ENCODE results near the gene GAS5. TPM values are rescaled to one million over a fixed set of nuclear protein-coding genes. Genes with fewer than 3 reads are reported as not detected.

Gene GAS5
- total RNA-seq, 3 donors from 2014 or later (not counting 1 experiment from before 2014, with no cell fraction given), result 208 to 299 (median 214) TPM

DNA sequence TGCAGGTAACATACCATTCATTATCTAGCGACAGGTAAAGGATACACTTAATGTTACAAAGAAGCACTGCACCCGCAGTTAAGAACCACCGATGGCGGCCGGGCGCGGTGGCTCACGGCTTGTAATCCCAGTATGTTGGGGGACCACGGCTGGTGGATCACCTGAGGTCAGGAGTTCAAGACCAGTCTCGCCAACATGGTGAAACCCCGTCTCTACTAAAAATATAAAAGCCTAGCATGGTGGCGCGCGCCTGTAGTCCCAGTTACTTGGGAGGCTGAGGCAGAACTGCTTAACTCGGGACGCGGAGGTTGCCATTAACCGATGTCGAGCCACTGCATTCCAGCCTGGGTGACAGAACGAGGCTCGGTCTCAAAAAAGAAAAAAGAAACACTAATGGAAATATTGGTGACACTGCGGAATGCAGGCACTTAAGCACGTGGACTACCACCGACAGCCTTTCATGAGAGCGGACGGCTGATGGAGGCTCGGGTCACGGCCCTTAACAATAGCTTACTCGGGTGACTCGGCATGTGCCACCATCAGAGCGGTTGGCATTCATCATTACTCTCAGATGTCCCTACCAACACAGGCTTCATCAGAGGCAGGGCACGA lies 542 bp downstream of the GAS5 start:
- Mint-ChIP-seq H3K27ac (peak overlapping the region; percentile 91 to 97), H3K4me3 (peak overlapping the region; percentile 98), H3K4me1 (peaks cover 74 to 75% of the 10 kb centered on the region in 2 donors), H3K36me3 (peaks cover 30% of the 10 kb centered on the region), H3K9me3 (no peaks in the 10 kb centered on the region), H3K27me3 (ENCODE audit: low read depth in 2 of 2) (no peaks in the 10 kb centered on the region)
- H3K27ac ChIP-seq (ENCODE audit: low read length), result peak overlapping the region; percentile 77
- TF ChIP-seq CTCF (IDR thresholded peaks at IDR 0.05), result no peak
- intact Hi-C loops (cut with micrococcal nuclease), result loop anchor here (1.0 to 10.0 kb wide), 3 partner anchors 43 to 298 kb away; partner anchors contain the start of genes CENPL, DARS2 and RC3H1
- no peaks in the 10 kb centered on the region for H3K27me3 ChIP-seq (ENCODE audit: control insufficient read depth, insufficient read depth, low read length)
- H3K4me1 ChIP-seq (ENCODE audit: control insufficient read depth, insufficient read depth, low read length), result peaks cover 32% of the 10 kb centered on the region
- peaks cover 44% of the 10 kb centered on the region for H3K36me3 ChIP-seq (ENCODE audit: control insufficient read depth, insufficient read depth, low read length)
- DNase-seq, result no peak
- 3% methylated on average over 32 of the region's 32 CpGs for WGBS (ENCODE audit: insufficient coverage)
- ATAC-seq, result peak in 2 of 3 donors; percentile 18 to 23
- H3K4me3 ChIP-seq (ENCODE audit: low read length), result peak overlapping the region; percentile 86
- H3K9me3 ChIP-seq (ENCODE audit: control insufficient read depth, insufficient read depth, low read length), result no peaks in the 10 kb centered on the region

DNA sequence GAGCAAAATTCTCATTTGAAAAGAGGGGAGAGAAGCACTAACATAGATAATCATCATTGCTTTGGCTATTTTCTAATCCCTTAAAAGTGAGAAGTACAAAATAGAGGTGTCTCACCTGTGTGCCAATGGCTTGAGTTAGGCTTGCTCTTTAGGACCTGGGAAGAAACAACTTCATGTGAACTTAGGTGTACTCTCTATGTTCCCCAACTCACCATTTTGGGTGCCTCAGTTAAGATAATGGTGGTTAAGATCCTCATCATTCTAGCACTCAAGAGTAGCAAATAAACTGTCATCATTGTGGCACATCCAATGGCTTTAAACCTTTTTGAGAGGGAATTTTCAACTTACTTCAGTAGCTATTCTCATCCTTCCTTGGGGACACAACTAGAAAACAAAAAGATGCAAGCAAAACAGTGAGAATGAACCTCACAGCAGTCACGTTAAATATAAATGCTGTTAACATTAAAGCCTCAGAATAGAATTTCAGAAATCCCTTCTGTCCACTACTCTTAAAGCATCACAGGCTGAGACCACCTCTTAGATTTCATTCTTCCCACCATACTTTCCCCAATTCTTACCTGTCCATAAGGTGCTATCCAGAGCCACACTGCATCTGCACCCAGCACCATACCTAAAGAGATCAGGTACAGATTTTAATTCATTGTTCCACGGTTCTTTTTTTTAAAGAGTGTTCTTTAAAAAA lies 1.2 kb downstream of the GAS5 start:
- Histone ChIP-seq H3K27ac (ENCODE audit: low read length) (peak overlapping the region; percentile 77), H3K9me3 (ENCODE audit: control insufficient read depth, insufficient read depth, low read length) (no peaks in the 10 kb centered on the region), H3K36me3 (ENCODE audit: control insufficient read depth, insufficient read depth, low read length) (peaks cover 47% of the 10 kb centered on the region), H3K27me3 (ENCODE audit: control insufficient read depth, insufficient read depth, low read length) (no peaks in the 10 kb centered on the region), H3K4me3 (ENCODE audit: low read length) (peak overlapping the region; percentile 86), H3K4me1 (ENCODE audit: control insufficient read depth, insufficient read depth, low read length) (peaks cover 32% of the 10 kb centered on the region)
- Mint-ChIP-seq H3K9me3 (no peaks in the 10 kb centered on the region), H3K4me3 (peak overlapping the region; percentile 98), H3K36me3 (peaks cover 30% of the 10 kb centered on the region), H3K4me1 (peaks cover 71 to 72% of the 10 kb centered on the region in 2 donors), H3K27me3 (ENCODE audit: low read depth in 2 of 2) (no peaks in the 10 kb centered on the region), H3K27ac (peak overlapping the region; percentile 91 to 97)
- intact Hi-C loops (cut with micrococcal nuclease), result loop anchor here (1.0 to 10.0 kb wide), 3 partner anchors 42 to 298 kb away; partner anchors contain the start of genes CENPL, DARS2 and RC3H1
- peak in 1 of 2 donors; percentile 25 for DNase-seq
- WGBS (ENCODE audit: insufficient coverage), result 17% methylated on average over 2 of the region's 2 CpGs
- ATAC-seq, result no peak
- TF ChIP-seq CTCF (IDR thresholded peaks at IDR 0.05), result no peak

GRCh38 chr1:173865468-173866164 lies 2.2 kb downstream of the GAS5 start:
- no peaks in the 10 kb centered on the region for H3K9me3 ChIP-seq (ENCODE audit: control insufficient read depth, insufficient read depth, low read length)
- peaks cover 24% of the 10 kb centered on the region for H3K4me1 ChIP-seq (ENCODE audit: control insufficient read depth, insufficient read depth, low read length)
- Mint-ChIP-seq H3K27me3 (ENCODE audit: low read depth in 2 of 2) (no peaks in the 10 kb centered on the region), H3K4me1 (peaks cover 62 to 63% of the 10 kb centered on the region in 2 donors), H3K27ac (peak overlapping the region; percentile 91 to 97), H3K36me3 (peaks cover 30% of the 10 kb centered on the region), H3K9me3 (no peaks in the 10 kb centered on the region), H3K4me3 (peak overlapping the region; percentile 98)
- no peak for TF ChIP-seq CTCF (IDR thresholded peaks at IDR 0.05)
- no peak overlapping the region for H3K27ac ChIP-seq (ENCODE audit: low read length)
- intact Hi-C loops (cut with micrococcal nuclease), result loop anchor here (5.0 to 10.0 kb wide), 2 partner anchors 157 to 299 kb away; partner anchors contain the start of gene RC3H1
- no peaks in the 10 kb centered on the region for H3K27me3 ChIP-seq (ENCODE audit: control insufficient read depth, insufficient read depth, low read length)
- 58% methylated on average over 4 of the region's 4 CpGs for WGBS (ENCODE audit: insufficient coverage)
- peaks cover 49% of the 10 kb centered on the region for H3K36me3 ChIP-seq (ENCODE audit: control insufficient read depth, insufficient read depth, low read length)
- ATAC-seq (no peak), DNase-seq (peak in 1 of 2 donors; percentile 29)
- H3K4me3 ChIP-seq (ENCODE audit: low read length), result no peak overlapping the region
